Smooth muscle cell (in vitro differentiated cells): ENCODE results near the gene GMDS. TPM values are rescaled to one million over a fixed set of nuclear protein-coding genes. Genes with fewer than 3 reads are reported as not detected.

Experiments
- DNase-seq: peaks from one replicate; lab custom pipeline; 2025; ENCODE audit not compliant: unreplicated experiment; lab: John Stamatoyannopoulos, UW
- H2AFZ ChIP-seq: fragments of 200-600 bp; sonication (generic); 2 replicates; pipeline ENCODE4 v1.6.0; 2016; ENCODE audit warnings: antibody characterized with exemption, low read depth, mild to moderate bottlenecking
- H3F3A ChIP-seq: fragments of 200-600 bp; sonication (generic); 2 replicates; pipeline ENCODE4 v1.6.0; 2017; ENCODE audit warnings: antibody characterized with exemption, low read depth
- H3K27ac ChIP-seq: fragments of 200-600 bp; sonication (generic); 2 replicates; pipeline ENCODE4 v1.5.1; 2016; ENCODE audit warnings: low read depth, mild to moderate bottlenecking
- H3K27me3 ChIP-seq: fragments of 200-600 bp; sonication (generic); 2 replicates; pipeline ENCODE4 v1.6.1; 2016; ENCODE audit warnings: low read depth, mild to moderate bottlenecking
- H3K36me3 ChIP-seq: fragments of 200-600 bp; sonication (generic); 2 replicates; pipeline ENCODE4 v1.5.1; 2016; ENCODE audit warnings: low read depth
- H3K4me1 ChIP-seq: fragments of 200-600 bp; sonication (generic); 2 replicates; pipeline ENCODE4 v1.5.1; 2016; ENCODE audit warnings: low read depth
- H3K4me2 ChIP-seq: fragments of 200-600 bp; sonication (generic); 2 replicates; pipeline ENCODE4 v1.6.0; 2016; ENCODE audit warnings: mild to moderate bottlenecking
- H3K4me3 ChIP-seq: fragments of 200-600 bp; sonication (generic); 2 replicates; pipeline ENCODE4 v1.5.1; 2016; ENCODE audit warnings: mild to moderate bottlenecking
- H3K79me2 ChIP-seq: fragments of 200-600 bp; sonication (generic); 2 replicates; pipeline ENCODE4 v1.6.0; 2016; ENCODE audit warnings: low read depth, mild to moderate bottlenecking
- H3K9ac ChIP-seq: fragments of 200-600 bp; sonication (generic); 2 replicates; pipeline ENCODE4 v1.6.0; 2016; ENCODE audit warnings: low read depth
- H3K9me3 ChIP-seq: fragments of 200-600 bp; sonication (generic); replicated peaks from 2 replicates; pipeline ENCODE4 v1.5.1; 2016; ENCODE audit warnings: low read depth
- H4K20me1 ChIP-seq: fragments of 200-600 bp; sonication (generic); 2 replicates; pipeline ENCODE4 v1.6.0; 2016; ENCODE audit warnings: low read depth
- CTCF ChIP-seq: fragments of 200-600 bp; sonication (generic); IDR thresholded peaks from 2 replicates; pipeline ENCODE4 v1.5.1; 2017; ENCODE audit warnings: borderline replicate concordance, mild to moderate bottlenecking, antibody characterized with exemption; ENCODE audit not compliant: insufficient read depth, poor library complexity, severe bottlenecking
- WGBS: methylation state at CpG from one replicate; pipeline ENCODE4 v1.1.7; 2016; ENCODE audit warnings: low lambda C conversion rate; 5-methylcytosine and 5-hydroxymethylcytosine counted together
- polyA plus RNA-seq: library from polyadenylated mRNA; unstranded; fragments of >200 nt; fragmentation: Nextera tagmentation; extraction: Ambion mirVana; gene quantifications from 2 replicates; pipeline ENCODE4 v1.2.1, GENCODE V29; 2016
- total RNA-seq: library from RNA; depleted of rRNA; stranded (reverse); fragments of >200 nt; gene quantifications from 2 replicates; pipeline ENCODE4 v1.2.3, GENCODE V29; 2014

Gene GMDS
- total and polyA plus RNA-seq, 2 experiments from 2014 or later = 3.7 to 8.5 TPM

- no peak overlapping the region for H3K4me3 ChIP-seq
- no peaks in the 10 kb centered on the region for H3K79me2 ChIP-seq
- 82% methylated on average over 6 of the region's 6 CpGs for WGBS
Observed at GRCh38 chr6:1965596-1966224, 279.7 kb downstream of the GMDS start.

GRCh38 chr6:1963596-1963995 is 281.8 kb downstream of the GMDS start:
- no peak overlapping the region for H2AFZ ChIP-seq
- H3K4me1 ChIP-seq = no peaks in the 10 kb centered on the region
- H3K4me3 ChIP-seq = no peak overlapping the region
- no peaks in the 10 kb centered on the region for H3K36me3 ChIP-seq
- no peak overlapping the region for H3K27ac ChIP-seq
- no peak overlapping the region for H3K9ac ChIP-seq
- no peaks in the 10 kb centered on the region for H3K79me2 ChIP-seq
- no peaks in the 10 kb centered on the region for H3K27me3 ChIP-seq
- no peak for TF ChIP-seq CTCF
- no peak overlapping the region for H3K4me2 ChIP-seq
- no peaks in the 10 kb centered on the region for H3F3A ChIP-seq
- no peaks in the 10 kb centered on the region for H3K9me3 ChIP-seq
- no peaks in the 10 kb centered on the region for H4K20me1 ChIP-seq
- no peak for DNase-seq
- 81% methylated on average over 2 of the region's 2 CpGs for WGBS

More at GRCh38 chr6:1965596-1966224, 279.7 kb downstream of the GMDS start:
- Histone ChIP-seq H3K4me1 (no peaks in the 10 kb centered on the region), H3K27me3 (no peaks in the 10 kb centered on the region), H3K4me2 (no peak overlapping the region), H3F3A (no peaks in the 10 kb centered on the region), H2AFZ (no peak overlapping the region), H3K9me3 (no peaks in the 10 kb centered on the region), H3K9ac (no peak overlapping the region), H3K36me3 (no peaks in the 10 kb centered on the region), H3K27ac (no peak overlapping the region), H4K20me1 (no peaks in the 10 kb centered on the region)
- TF ChIP-seq CTCF = no peak
- DNase-seq = no peak

GRCh38 chr6:1962201-1962600 is 283.2 kb downstream of the GMDS start:
- no peaks in the 10 kb centered on the region for H3K9me3 ChIP-seq
- no peak overlapping the region for H2AFZ ChIP-seq
- WGBS = 94% methylated on average over 3 of the region's 3 CpGs
- H3K4me1 ChIP-seq = no peaks in the 10 kb centered on the region
- no peaks in the 10 kb centered on the region for H4K20me1 ChIP-seq
- no peak for DNase-seq
- H3F3A ChIP-seq = no peaks in the 10 kb centered on the region
- H3K9ac ChIP-seq = no peak overlapping the region
- no peak overlapping the region for H3K4me3 ChIP-seq
- TF ChIP-seq CTCF = no peak
- no peaks in the 10 kb centered on the region for H3K36me3 ChIP-seq
- no peaks in the 10 kb centered on the region for H3K27me3 ChIP-seq
- no peaks in the 10 kb centered on the region for H3K79me2 ChIP-seq
- peak overlapping the region; percentile 1 for H3K27ac ChIP-seq
- no peak overlapping the region for H3K4me2 ChIP-seq

- no peaks in the 10 kb centered on the region for H4K20me1 ChIP-seq
- H3K9ac ChIP-seq = no peak overlapping the region
- H3K27me3 ChIP-seq = no peaks in the 10 kb centered on the region
- H3K79me2 ChIP-seq = no peaks in the 10 kb centered on the region
- H3K4me2 ChIP-seq = no peak overlapping the region
- H3K4me3 ChIP-seq = no peak overlapping the region
- H3K36me3 ChIP-seq = no peaks in the 10 kb centered on the region
- no peak for DNase-seq
- H3K9me3 ChIP-seq = no peaks in the 10 kb centered on the region
- H3K27ac ChIP-seq = peak overlapping the region; percentile 40
- no peak for TF ChIP-seq CTCF
- 87% methylated on average over 13 of the region's 13 CpGs for WGBS
- H3K4me1 ChIP-seq = no peaks in the 10 kb centered on the region
- H3F3A ChIP-seq = no peaks in the 10 kb centered on the region
- H2AFZ ChIP-seq = no peak overlapping the region
Observed at GRCh38 chr6:1960486-1961142, 284.8 kb downstream of the GMDS start.
